Lung (tissue), 12 donors: ENCODE results near the gene ELF3. TPM values are rescaled to one million over a fixed set of nuclear protein-coding genes. Genes with fewer than 3 reads are reported as not detected.
A peak's percentile ranks its signal among the peaks of the same experiment; 100 is the strongest.

ENCODE experiments used
- ATAC-seq: fragments of 200-7000 bp; cut with Tn5 transposase; one replicate; pipeline ENCODE4 v1.9.1; 2020; ENCODE audit warnings: moderate number of reproducible peaks; ENCODE audit not compliant: insufficient read depth, low FRiP score
- DNase-seq, 3 donors: peaks; one replicate each; pipeline ENCODE4 v3.0.0-alpha.2; 2013 to 2017
- H3K27ac ChIP-seq, 2 donors: one replicate each; pipeline ENCODE4 v1.5.1; 2013; ENCODE audit warnings: mild to moderate bottlenecking in 2 of 2, moderate library complexity in 2 of 2, control low read depth in 1 of 2, inconsistent platforms in 1 of 2, low read depth in 1 of 2, low read length in 1 of 2
- H3K27me3 ChIP-seq, 3 donors: one replicate each; pipeline ENCODE4 v1.5.1; 2013; ENCODE audit warnings: low read length in 2 of 3; ENCODE audit not compliant: control insufficient read depth in 3 of 3, insufficient read depth in 3 of 3
- H3K36me3 ChIP-seq, 4 donors: one replicate each; pipeline ENCODE4 v1.5.1; 2013; ENCODE audit warnings: low read length in 4 of 4, mild to moderate bottlenecking in 1 of 4, moderate library complexity in 1 of 4; ENCODE audit not compliant: control insufficient read depth in 4 of 4, insufficient read depth in 4 of 4
- H3K4me1 ChIP-seq, 5 donors: one replicate each; pipeline ENCODE4 v1.5.1; 2013; ENCODE audit warnings: low read length in 5 of 5, mild to moderate bottlenecking in 2 of 5, moderate library complexity in 1 of 5; ENCODE audit not compliant: control insufficient read depth in 5 of 5, insufficient read depth in 5 of 5
- H3K4me3 ChIP-seq: one replicate; pipeline ENCODE4 v1.5.1; 2013; ENCODE audit warnings: mild to moderate bottlenecking, control low read depth, moderate library complexity
- H3K9ac ChIP-seq, 2 donors: one replicate each; pipeline ENCODE4 v1.5.1; 2013; ENCODE audit warnings: low read length in 2 of 2, control low read depth in 1 of 2; ENCODE audit not compliant: insufficient read depth in 1 of 2
- H3K9me3 ChIP-seq, 4 donors: one replicate each; pipeline ENCODE4 v1.5.1; 2013; ENCODE audit warnings: low read length in 3 of 4, mild to moderate bottlenecking in 1 of 4, moderate library complexity in 1 of 4; ENCODE audit not compliant: control insufficient read depth in 4 of 4, insufficient read depth in 3 of 4
- WGBS, 2 donors: extraction: QIAGEN DNeasy Blood & Tissue Kit; methylation state at CpG; one replicate each; pipeline ENCODE4 v1.1.7; 2013; 5-methylcytosine and 5-hydroxymethylcytosine counted together
- polyA plus RNA-seq, 2 donors: library from polyadenylated mRNA; stranded (reverse); fragments of 200-250 nt; gene quantifications; one replicate each; pipeline ENCODE4 v1.2.1, GENCODE V29; 2013
- total RNA-seq, 2 donors: library from RNA; depleted of rRNA in 1 of 2; stranded (reverse); fragments of >200 nt in 1 of 2; gene quantifications; one replicate each; pipeline ENCODE4 v1.2.1, GENCODE V29; 2014 to 2021
- TF ChIP-seq, protein P1 (sequence below): IDR thresholded peaks from 2 replicates; pipeline ENCODE4 v1.5.1; 2012; ENCODE audit warnings: mild to moderate bottlenecking; ENCODE audit errors: control extremely low read depth, extremely low read depth
- donor health status: control.
- donor health status: control.
- donor health status: Bipolar disorder and iron deficiency.
- donor health status: healthy.
- donor health status: DM: yes; HTN: yes; CAD: no.

ELF3 gene
- total and polyA plus RNA-seq, 4 donors: 143 to 219 (median 149) TPM

DNA sequence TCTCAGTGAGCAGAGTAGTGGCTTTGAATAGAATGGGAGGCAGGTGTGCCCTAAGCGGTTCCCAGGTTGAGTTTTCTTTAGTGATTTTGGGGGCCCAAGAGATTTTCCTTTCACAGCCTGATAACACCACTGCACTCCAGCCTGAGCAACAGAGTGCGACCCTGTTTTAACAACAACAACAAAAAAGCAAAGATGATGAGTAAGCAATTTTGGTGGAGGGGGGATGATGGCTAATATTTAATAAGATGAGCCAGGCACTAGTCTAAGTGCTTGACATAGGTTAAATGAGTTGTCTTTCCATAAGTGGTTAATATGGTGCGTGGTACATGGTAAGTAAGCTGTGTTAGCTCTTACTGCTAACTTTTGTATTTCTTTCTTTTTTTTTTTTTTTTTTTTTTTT is 25.9 kb upstream of the ELF3 start:
- Histone ChIP-seq H3K27me3 (no peaks in the 10 kb centered on the region), H3K4me3 (no peak overlapping the region), H3K36me3 (peaks cover 0 to 7% (median 5%) of the 10 kb centered on the region in 4 donors), H3K4me1 (peaks cover 0 to 11% (median 0%) of the 10 kb centered on the region in 5 donors), H3K9me3 (no peaks in the 10 kb centered on the region), H3K27ac (no peak overlapping the region), H3K9ac (no peak overlapping the region)
- DNase-seq (no peak), ATAC-seq (no peak)
- TF ChIP-seq, protein P1, sequence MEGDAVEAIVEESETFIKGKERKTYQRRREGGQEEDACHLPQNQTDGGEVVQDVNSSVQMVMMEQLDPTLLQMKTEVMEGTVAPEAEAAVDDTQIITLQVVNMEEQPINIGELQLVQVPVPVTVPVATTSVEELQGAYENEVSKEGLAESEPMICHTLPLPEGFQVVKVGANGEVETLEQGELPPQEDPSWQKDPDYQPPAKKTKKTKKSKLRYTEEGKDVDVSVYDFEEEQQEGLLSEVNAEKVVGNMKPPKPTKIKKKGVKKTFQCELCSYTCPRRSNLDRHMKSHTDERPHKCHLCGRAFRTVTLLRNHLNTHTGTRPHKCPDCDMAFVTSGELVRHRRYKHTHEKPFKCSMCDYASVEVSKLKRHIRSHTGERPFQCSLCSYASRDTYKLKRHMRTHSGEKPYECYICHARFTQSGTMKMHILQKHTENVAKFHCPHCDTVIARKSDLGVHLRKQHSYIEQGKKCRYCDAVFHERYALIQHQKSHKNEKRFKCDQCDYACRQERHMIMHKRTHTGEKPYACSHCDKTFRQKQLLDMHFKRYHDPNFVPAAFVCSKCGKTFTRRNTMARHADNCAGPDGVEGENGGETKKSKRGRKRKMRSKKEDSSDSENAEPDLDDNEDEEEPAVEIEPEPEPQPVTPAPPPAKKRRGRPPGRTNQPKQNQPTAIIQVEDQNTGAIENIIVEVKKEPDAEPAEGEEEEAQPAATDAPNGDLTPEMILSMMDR: no peak
- WGBS, 2 donors: 96 to 98% methylated on average over 3 of the region's 3 CpGs

DNA sequence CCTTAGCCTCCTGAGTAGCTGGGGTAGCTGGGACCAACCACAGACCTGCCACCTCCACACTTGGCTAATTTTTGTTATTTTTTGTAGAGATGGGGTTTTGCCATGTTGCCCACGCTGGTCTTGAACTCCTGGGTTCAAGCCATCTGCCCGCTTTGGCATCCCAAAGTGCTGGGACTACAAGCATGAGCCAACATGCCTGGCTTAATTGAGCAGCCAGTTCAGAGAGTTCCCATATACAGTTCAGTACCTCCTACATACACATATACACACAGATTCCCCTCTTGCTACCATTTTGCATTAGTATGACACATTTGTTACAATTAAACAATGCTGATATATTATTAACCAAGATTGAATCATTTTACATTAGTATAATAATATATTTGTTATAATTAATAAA is 25.0 kb upstream of the ELF3 start:
- H3K4me1 ChIP-seq: peaks cover 0 to 11% (median 4%) of the 10 kb centered on the region in 5 donors
- H3K27me3 ChIP-seq: no peaks in the 10 kb centered on the region
- H3K27ac ChIP-seq: peak overlapping the region in 1 of 2 donors; percentile 5
- WGBS, 2 donors: 92 to 98% methylated on average over 2 of the region's 2 CpGs
- ATAC-seq (no peak), DNase-seq (no peak)
- TF ChIP-seq, protein P1: no peak
- H3K9ac ChIP-seq: no peak overlapping the region
- H3K9me3 ChIP-seq: no peaks in the 10 kb centered on the region
- peaks cover under 1 to 14% (median 11%) of the 10 kb centered on the region in 4 donors for H3K36me3 ChIP-seq
- H3K4me3 ChIP-seq: no peak overlapping the region

DNA sequence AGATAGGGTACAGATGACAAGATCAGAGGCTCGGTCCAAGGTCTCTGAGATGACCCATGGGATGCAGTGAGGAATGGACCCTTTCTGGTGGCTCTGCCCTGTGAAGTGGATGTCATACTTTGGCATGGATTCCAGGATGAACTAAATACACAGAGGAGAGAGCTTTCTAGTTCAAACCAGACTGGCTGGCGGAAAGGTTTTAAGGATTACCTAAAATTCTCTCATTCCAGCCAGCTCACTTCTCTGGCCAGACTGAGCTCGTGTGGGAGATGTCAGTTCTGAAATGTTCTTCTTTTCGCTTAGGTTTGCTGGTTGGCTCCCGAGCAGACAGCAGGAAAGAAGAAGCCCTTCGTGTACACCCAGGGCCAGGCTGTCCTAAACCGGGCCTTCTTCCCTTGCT is 21.8 kb upstream of the ELF3 start:
- TF ChIP-seq, protein P1: no peak
- Histone ChIP-seq H3K9me3 (no peaks in the 10 kb centered on the region), H3K36me3 (peaks cover 12 to 26% (median 25%) of the 10 kb centered on the region in 4 donors), H3K9ac (no peak overlapping the region), H3K27ac (no peak overlapping the region), H3K27me3 (no peaks in the 10 kb centered on the region), H3K4me1 (peaks cover 0 to 6% (median 2%) of the 10 kb centered on the region in 5 donors), H3K4me3 (no peak overlapping the region)
- ATAC-seq (no peak), DNase-seq (no peak)
- WGBS, 2 donors: 88 to 92% methylated on average over 7 of the region's 7 CpGs
